HCT116 (cell line): ENCODE results near the gene CFAP97. TPM values are rescaled to one million over a fixed set of nuclear protein-coding genes. Genes with fewer than 3 reads are reported as not detected.

Experiments used
- ATAC-seq: fragments of 200-7000 bp; cut with Tn5 transposase; 2 replicates; pipeline ENCODE4 v1.9.1; 2020; ENCODE audit warnings: mild to moderate bottlenecking, moderate library complexity
- BruUV-seq: library from RNA; stranded (reverse); fragments of 400-500 nt; replicated peaks from 2 replicates; lab custom pipeline; 2021; lab: Mats Ljungman, UMichigan
- CTCF ChIA-PET: fragments of 300-600 bp; sonication (Branson Sonifier 250); formaldehyde crosslinking; loops from one replicate; lab custom pipeline; 2021; ENCODE audit warnings: antibody characterized with exemption; lab: Charles Lee
- POLR2A ChIA-PET: fragments of 300-600, 350-600 bp; sonication (Branson Sonifier 250); formaldehyde crosslinking; loops from one replicate; lab custom pipeline; 2021; ENCODE audit warnings: antibody characterized with exemption; lab: Charles Lee
- RAD21 ChIA-PET, 2 experiments: fragments of 300-600 bp; sonication (Branson Sonifier 250); formaldehyde crosslinking; loops; one replicate each; lab custom pipeline; 2023; ENCODE audit warnings: low total read pairs in 2 of 2; ENCODE audit not compliant: uncharacterized antibody in 2 of 2, unreplicated experiment in 2 of 2, low non-redundant PET in 1 of 2; lab: Charles Lee
- DNase-seq: peaks from one replicate; pipeline ENCODE4 v3.0.0-alpha.2; 2010; ENCODE audit warnings: low read depth, low spot score
- H2AFZ ChIP-seq: fragments of 200-600 bp; shearing (Covaris generic), sonication (generic); 2 replicates; pipeline ENCODE4 v1.6.1; 2017; ENCODE audit warnings: low read depth, mixed run types, mixed read lengths, antibody characterized with exemption, low read length; ENCODE audit not compliant: poor library complexity, severe bottlenecking
- H3K27ac ChIP-seq: 2 replicates; pipeline ENCODE4 v1.5.1; 2012; ENCODE audit warnings: low read depth, low read length
- H3K27me3 ChIP-seq: fragments of 200-600 bp; sonication (generic); 2 replicates; pipeline ENCODE4 v1.6.1; 2016; ENCODE audit warnings: mixed run types, low read length, mixed read lengths; ENCODE audit not compliant: insufficient read depth
- H3K36me3 ChIP-seq, 2 experiments: fragments of 200-500 bp in 1 of 2; fragments of 200-600 bp in 1 of 2; sonication (Bioruptor generic) in 1 of 2; sonication (generic) in 1 of 2; 2 replicates each; pipeline versions ENCODE4 v1.5.1 to v1.6.1; 2014 to 2016; ENCODE audit warnings: low read length in 2 of 2, inconsistent platforms in 1 of 2, mixed read lengths in 1 of 2, mixed run types in 1 of 2; ENCODE audit not compliant: insufficient read depth in 2 of 2, control insufficient read depth in 1 of 2
- H3K4me1 ChIP-seq, 2 experiments: fragments of 200-600 bp in 1 of 2; sonication (generic) in 1 of 2; 2 replicates each; pipeline versions ENCODE4 v1.5.1 to v1.6.1; 2012 to 2017; ENCODE audit warnings: low read length in 2 of 2, inconsistent platforms in 1 of 2, mild to moderate bottlenecking in 1 of 2, mixed read lengths in 1 of 2, mixed run types in 1 of 2, moderate library complexity in 1 of 2; ENCODE audit not compliant: insufficient read depth in 2 of 2, control insufficient read depth in 1 of 2
- H3K4me2 ChIP-seq: fragments of 200-600 bp; sonication (generic); 2 replicates; pipeline ENCODE4 v1.6.1; 2017; ENCODE audit warnings: mixed run types, low read length, mixed read lengths
- H3K4me3 ChIP-seq, 2 experiments: fragments of 200-600 bp in 1 of 2; sonication (generic) in 1 of 2; replicated peaks in 1 of 2; 2 replicates each; pipeline ENCODE4 v1.5.1; 2011 to 2016; ENCODE audit warnings: low read length in 2 of 2, control low read depth in 1 of 2, low read depth in 1 of 2, mild to moderate bottlenecking in 1 of 2, mixed read lengths in 1 of 2, mixed run types in 1 of 2
- H3K79me2 ChIP-seq: fragments of 200-600 bp; sonication (generic); 2 replicates; pipeline ENCODE4 v1.6.1; 2017; ENCODE audit warnings: mild to moderate bottlenecking, mixed run types, low read length, moderate library complexity, mixed read lengths; ENCODE audit not compliant: insufficient read depth
- H3K9ac ChIP-seq: fragments of 200-600 bp; sonication (generic); 2 replicates; pipeline ENCODE4 v1.6.1; 2016; ENCODE audit warnings: low read length, mixed read lengths
- H3K9me2 ChIP-seq: fragments of 200-600 bp; sonication (generic), shearing (Covaris generic); 2 replicates; pipeline ENCODE4 v1.6.1; 2017; ENCODE audit warnings: mixed run types, mild to moderate bottlenecking, moderate library complexity; ENCODE audit not compliant: insufficient read depth
- H3K9me3 ChIP-seq, 2 experiments: fragments of 200-500 bp in 1 of 2; fragments of 200-600 bp in 1 of 2; sonication (Bioruptor generic) in 1 of 2; sonication (generic) in 1 of 2; 2 replicates each; pipeline ENCODE4 v1.6.1; 2014 to 2017; ENCODE audit warnings: low read length in 2 of 2, mixed read lengths in 2 of 2, inconsistent platforms in 1 of 2, low read depth in 1 of 2, mild to moderate bottlenecking in 1 of 2, mixed run types in 1 of 2, moderate library complexity in 1 of 2; ENCODE audit not compliant: control insufficient read depth in 1 of 2, insufficient read depth in 1 of 2
- H4K20me1 ChIP-seq: fragments of 200-600 bp; sonication (generic), shearing (Covaris generic); 2 replicates; pipeline ENCODE4 v1.6.1; 2017; ENCODE audit warnings: mixed run types, mild to moderate bottlenecking, moderate library complexity; ENCODE audit not compliant: insufficient read depth
- CBX3 ChIP-seq: IDR thresholded peaks from 2 replicates; pipeline ENCODE4 v1.6.1; 2012; ENCODE audit warnings: low read depth
- CEBPB ChIP-seq: IDR thresholded peaks from 2 replicates; pipeline ENCODE4 v1.6.1; 2012; ENCODE audit warnings: low read depth
- EZH2 ChIP-seq: fragments of 200-600 bp; sonication (generic); IDR thresholded peaks from 2 replicates; pipeline ENCODE4 v1.6.1; 2017; ENCODE audit warnings: antibody characterized with exemption, mixed run types
- EZH2phosphoT487 ChIP-seq: fragments of 200-600 bp; IDR thresholded peaks from 2 replicates; pipeline ENCODE4 v1.6.1; 2018; ENCODE audit warnings: antibody characterized with exemption, borderline replicate concordance
- FOSL1 ChIP-seq: IDR thresholded peaks from 2 replicates; pipeline ENCODE4 v1.6.1; 2012; ENCODE audit warnings: low read depth
- MAX ChIP-seq: IDR thresholded peaks from 2 replicates; pipeline ENCODE4 v1.6.1; 2012
- POLR2A ChIP-seq: IDR thresholded peaks from 2 replicates; pipeline ENCODE4 v1.7.0; 2011; ENCODE audit warnings: borderline replicate concordance; ENCODE audit not compliant: insufficient read depth, insufficient read length; ENCODE audit errors: extremely low read depth
- POLR2AphosphoS5 ChIP-seq: IDR thresholded peaks from 2 replicates; pipeline ENCODE4 v1.6.1; 2011; ENCODE audit warnings: mild to moderate bottlenecking, low read depth, low read length, moderate library complexity
- RAD21 ChIP-seq: IDR thresholded peaks from 2 replicates; pipeline ENCODE4 v1.6.1; 2012; ENCODE audit warnings: low read depth, mild to moderate bottlenecking
- SIN3A ChIP-seq: IDR thresholded peaks from 2 replicates; pipeline ENCODE4 v1.6.1; 2012; ENCODE audit warnings: low read depth
- SP1 ChIP-seq: IDR thresholded peaks from 2 replicates; pipeline ENCODE4 v1.6.1; 2012; ENCODE audit warnings: low read depth
- TCF7L2 ChIP-seq: IDR thresholded peaks from 2 replicates; pipeline ENCODE4 v1.7.0; 2011; ENCODE audit warnings: borderline replicate concordance, inconsistent platforms; ENCODE audit not compliant: insufficient read depth, insufficient read length; ENCODE audit errors: extremely low read depth
- YY1 ChIP-seq: IDR thresholded peaks from 2 replicates; pipeline ENCODE4 v1.6.1; 2011; ENCODE audit warnings: low read length, low read depth, moderate library complexity, mild to moderate bottlenecking; ENCODE audit not compliant: insufficient replicate concordance; ENCODE audit errors: extremely low read depth
- ZBTB33 ChIP-seq: IDR thresholded peaks from 2 replicates; pipeline ENCODE4 v1.6.1; 2011; ENCODE audit warnings: mild to moderate bottlenecking, low read length, moderate library complexity; ENCODE audit not compliant: insufficient replicate concordance; ENCODE audit errors: extremely low read depth
- ZFX ChIP-seq: fragments of 450-650 bp; IDR thresholded peaks from 2 replicates; pipeline ENCODE4 v1.6.1; 2017
- ZNF274 ChIP-seq: fragments of 200-500 bp; sonication (Bioruptor generic); IDR thresholded peaks from 2 replicates; pipeline ENCODE4 v1.6.1; 2014; ENCODE audit warnings: mild to moderate bottlenecking, low read depth, low read length, inconsistent platforms
- intact Hi-C: fragments of 100-400 bp; cut with micrococcal nuclease; formaldehyde crosslinking; loops from 2 replicates; pipeline ENCODE4 v1.10.0; 2022
- total RNA-seq: library from RNA; stranded (reverse); gene quantifications from one replicate; pipeline ENCODE4 v1.2.1, GENCODE V29; 2021; ENCODE audit not compliant: unreplicated experiment
- TF ChIP-seq, protein P1 (sequence below), 3 experiments: fragments of 200-600 bp in 1 of 3; sonication (generic) in 1 of 3; IDR thresholded peaks in 2 of 3; conservative IDR thresholded peaks in 1 of 3; 2 replicates each; pipeline ENCODE4 v1.5.1; 2012 to 2017; ENCODE audit warnings: low read depth in 2 of 3, low read length in 2 of 3, antibody characterized with exemption in 1 of 3, borderline replicate concordance in 1 of 3, control low read depth in 1 of 3, mild to moderate bottlenecking in 1 of 3, mixed read lengths in 1 of 3, mixed run types in 1 of 3, moderate library complexity in 1 of 3; ENCODE audit not compliant: insufficient read depth in 1 of 3
- TF ChIP-seq, protein P2 (sequence below): IDR thresholded peaks from 2 replicates; pipeline ENCODE4 v1.6.1; 2012
- TF ChIP-seq, protein P3 (sequence below): IDR thresholded peaks from 2 replicates; pipeline ENCODE4 v1.6.1; 2012; ENCODE audit warnings: low read depth

Gene CFAP97
- total RNA-seq, 1 experiment from 2014 or later, result 57.7 TPM

- H3K9me3 ChIP-seq, result no peaks in the 10 kb centered on the region
- POLR2A ChIA-PET, result no interaction called here
These were observed 38.2 kb downstream of the CFAP97 start for GRCh38 chr4:185165605-185166063.

More at GRCh38 chr4:185165605-185166063, 38.2 kb downstream of the CFAP97 start:
- 0 out of 2 replicates have a peak, but pooled peaks cover 5% of the 10 kb centered on the region for H4K20me1 ChIP-seq
- intact Hi-C loops, result no loop called here
- no peaks in the 10 kb centered on the region for H3K9me2 ChIP-seq
- BruUV-seq, result no TSS peak
- H3K4me2 ChIP-seq, result no peak overlapping the region
- ATAC-seq (no peak), DNase-seq (no peak)
- no peak overlapping the region for H3K9ac ChIP-seq
- peaks cover 10% of the 10 kb centered on the region; the same call in 1 of the 2 replicates for H3K79me2 ChIP-seq
- peaks cover 7 to 34% of the 10 kb centered on the region in 2 experiments; a peak in 3 of 4 replicates for H3K36me3 ChIP-seq
- no peak overlapping the region for H3K4me3 ChIP-seq
- no peaks in the 10 kb centered on the region for H3K27me3 ChIP-seq
- no peaks in the 10 kb centered on the region; a peak in 1 of 4 replicates for H3K4me1 ChIP-seq
- no peak overlapping the region for H2AFZ ChIP-seq
- TF ChIP-seq YY1 (no peak), EZH2 (no peak), ZBTB33 (no peak), ZNF274 (no peak), SP1 (no peak), EZH2phosphoT487 (no peak), RAD21 (no peak), POLR2A (no peak), CBX3 (no peak), SIN3A (no peak), POLR2AphosphoS5 (no peak), TCF7L2 (no peak), MAX (no peak), FOSL1 (no peak), CEBPB (no peak), ZFX (no peak)
- TF ChIP-seq, protein P1, sequence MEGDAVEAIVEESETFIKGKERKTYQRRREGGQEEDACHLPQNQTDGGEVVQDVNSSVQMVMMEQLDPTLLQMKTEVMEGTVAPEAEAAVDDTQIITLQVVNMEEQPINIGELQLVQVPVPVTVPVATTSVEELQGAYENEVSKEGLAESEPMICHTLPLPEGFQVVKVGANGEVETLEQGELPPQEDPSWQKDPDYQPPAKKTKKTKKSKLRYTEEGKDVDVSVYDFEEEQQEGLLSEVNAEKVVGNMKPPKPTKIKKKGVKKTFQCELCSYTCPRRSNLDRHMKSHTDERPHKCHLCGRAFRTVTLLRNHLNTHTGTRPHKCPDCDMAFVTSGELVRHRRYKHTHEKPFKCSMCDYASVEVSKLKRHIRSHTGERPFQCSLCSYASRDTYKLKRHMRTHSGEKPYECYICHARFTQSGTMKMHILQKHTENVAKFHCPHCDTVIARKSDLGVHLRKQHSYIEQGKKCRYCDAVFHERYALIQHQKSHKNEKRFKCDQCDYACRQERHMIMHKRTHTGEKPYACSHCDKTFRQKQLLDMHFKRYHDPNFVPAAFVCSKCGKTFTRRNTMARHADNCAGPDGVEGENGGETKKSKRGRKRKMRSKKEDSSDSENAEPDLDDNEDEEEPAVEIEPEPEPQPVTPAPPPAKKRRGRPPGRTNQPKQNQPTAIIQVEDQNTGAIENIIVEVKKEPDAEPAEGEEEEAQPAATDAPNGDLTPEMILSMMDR (IDR thresholded peaks at IDR 0.05 in 2 of 3, conservative IDR thresholded peaks at IDR 0.05 in 1 of 3; ENCODE audit: borderline replicate concordance in 1 of 3, insufficient read depth in 1 of 3, low read depth in 2 of 3, low read length in 2 of 3), result no peak
- TF ChIP-seq, protein P2, sequence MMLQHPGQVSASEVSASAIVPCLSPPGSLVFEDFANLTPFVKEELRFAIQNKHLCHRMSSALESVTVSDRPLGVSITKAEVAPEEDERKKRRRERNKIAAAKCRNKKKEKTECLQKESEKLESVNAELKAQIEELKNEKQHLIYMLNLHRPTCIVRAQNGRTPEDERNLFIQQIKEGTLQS, result no peak
- TF ChIP-seq, protein P3, sequence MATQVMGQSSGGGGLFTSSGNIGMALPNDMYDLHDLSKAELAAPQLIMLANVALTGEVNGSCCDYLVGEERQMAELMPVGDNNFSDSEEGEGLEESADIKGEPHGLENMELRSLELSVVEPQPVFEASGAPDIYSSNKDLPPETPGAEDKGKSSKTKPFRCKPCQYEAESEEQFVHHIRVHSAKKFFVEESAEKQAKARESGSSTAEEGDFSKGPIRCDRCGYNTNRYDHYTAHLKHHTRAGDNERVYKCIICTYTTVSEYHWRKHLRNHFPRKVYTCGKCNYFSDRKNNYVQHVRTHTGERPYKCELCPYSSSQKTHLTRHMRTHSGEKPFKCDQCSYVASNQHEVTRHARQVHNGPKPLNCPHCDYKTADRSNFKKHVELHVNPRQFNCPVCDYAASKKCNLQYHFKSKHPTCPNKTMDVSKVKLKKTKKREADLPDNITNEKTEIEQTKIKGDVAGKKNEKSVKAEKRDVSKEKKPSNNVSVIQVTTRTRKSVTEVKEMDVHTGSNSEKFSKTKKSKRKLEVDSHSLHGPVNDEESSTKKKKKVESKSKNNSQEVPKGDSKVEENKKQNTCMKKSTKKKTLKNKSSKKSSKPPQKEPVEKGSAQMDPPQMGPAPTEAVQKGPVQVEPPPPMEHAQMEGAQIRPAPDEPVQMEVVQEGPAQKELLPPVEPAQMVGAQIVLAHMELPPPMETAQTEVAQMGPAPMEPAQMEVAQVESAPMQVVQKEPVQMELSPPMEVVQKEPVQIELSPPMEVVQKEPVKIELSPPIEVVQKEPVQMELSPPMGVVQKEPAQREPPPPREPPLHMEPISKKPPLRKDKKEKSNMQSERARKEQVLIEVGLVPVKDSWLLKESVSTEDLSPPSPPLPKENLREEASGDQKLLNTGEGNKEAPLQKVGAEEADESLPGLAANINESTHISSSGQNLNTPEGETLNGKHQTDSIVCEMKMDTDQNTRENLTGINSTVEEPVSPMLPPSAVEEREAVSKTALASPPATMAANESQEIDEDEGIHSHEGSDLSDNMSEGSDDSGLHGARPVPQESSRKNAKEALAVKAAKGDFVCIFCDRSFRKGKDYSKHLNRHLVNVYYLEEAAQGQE, result no peak
- RAD21 ChIA-PET, result no interaction called here
- CTCF ChIA-PET, result no interaction called here
- H3K27ac ChIP-seq, result no peak overlapping the region
